ENCODE results near the gene ENOX1. TPM values are rescaled to one million over a fixed set of nuclear protein-coding genes. Genes with fewer than 3 reads are reported as not detected.

Gene ENOX1
- total RNA-seq, 2 donors from 2014 or later: 0.33 TPM; not detected in 1

GRCh38 chr13:43510956-43511901 lies 275.5 kb downstream of the ENOX1 start:
- no peak overlapping the region for H3K9ac ChIP-seq (ENCODE audit: extremely low read depth, low read length, poor library complexity, severe bottlenecking)
- no peaks in the 10 kb centered on the region for H3K9me3 Mint-ChIP-seq
- H3K27ac ChIP-seq (ENCODE audit: low read depth, low read length): no peak overlapping the region
- H3K36me3 ChIP-seq (ENCODE audit: control insufficient read depth, insufficient read depth, low read length): no peaks in the 10 kb centered on the region
- DNase-seq: no peak
- H3K9me3 ChIP-seq (ENCODE audit: control insufficient read depth, low read length): no peaks in the 10 kb centered on the region
- no peaks in the 10 kb centered on the region for H3K4me1 Mint-ChIP-seq
- H3K4me1 ChIP-seq (ENCODE audit: control insufficient read depth, insufficient read depth, low read length): no peaks in the 10 kb centered on the region
- no peak overlapping the region for H3K4me3 Mint-ChIP-seq
- H3K27ac Mint-ChIP-seq: no peak overlapping the region
- WGBS, 2 experiments (ENCODE audit: insufficient coverage in 1 of 2, insufficient read length in 1 of 2): 88 to 90% methylated on average over 3 to 5 of the region's 6 CpGs
- no peak overlapping the region for H3K4me3 ChIP-seq (ENCODE audit: low read length)
- TF ChIP-seq, protein P1, sequence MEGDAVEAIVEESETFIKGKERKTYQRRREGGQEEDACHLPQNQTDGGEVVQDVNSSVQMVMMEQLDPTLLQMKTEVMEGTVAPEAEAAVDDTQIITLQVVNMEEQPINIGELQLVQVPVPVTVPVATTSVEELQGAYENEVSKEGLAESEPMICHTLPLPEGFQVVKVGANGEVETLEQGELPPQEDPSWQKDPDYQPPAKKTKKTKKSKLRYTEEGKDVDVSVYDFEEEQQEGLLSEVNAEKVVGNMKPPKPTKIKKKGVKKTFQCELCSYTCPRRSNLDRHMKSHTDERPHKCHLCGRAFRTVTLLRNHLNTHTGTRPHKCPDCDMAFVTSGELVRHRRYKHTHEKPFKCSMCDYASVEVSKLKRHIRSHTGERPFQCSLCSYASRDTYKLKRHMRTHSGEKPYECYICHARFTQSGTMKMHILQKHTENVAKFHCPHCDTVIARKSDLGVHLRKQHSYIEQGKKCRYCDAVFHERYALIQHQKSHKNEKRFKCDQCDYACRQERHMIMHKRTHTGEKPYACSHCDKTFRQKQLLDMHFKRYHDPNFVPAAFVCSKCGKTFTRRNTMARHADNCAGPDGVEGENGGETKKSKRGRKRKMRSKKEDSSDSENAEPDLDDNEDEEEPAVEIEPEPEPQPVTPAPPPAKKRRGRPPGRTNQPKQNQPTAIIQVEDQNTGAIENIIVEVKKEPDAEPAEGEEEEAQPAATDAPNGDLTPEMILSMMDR (conservative IDR thresholded peaks at IDR 0.05): no peak
- H3K27me3 Mint-ChIP-seq (ENCODE audit: insufficient read depth): no peaks in the 10 kb centered on the region
- H3K27me3 ChIP-seq (ENCODE audit: control insufficient read depth, insufficient read depth, low read length, poor library complexity, severe bottlenecking): no peaks in the 10 kb centered on the region
- no peaks in the 10 kb centered on the region for H3K36me3 Mint-ChIP-seq (ENCODE audit: low read depth)

- Histone ChIP-seq H3K4me1 (ENCODE audit: control insufficient read depth, insufficient read depth, low read length) (no peaks in the 10 kb centered on the region), H3K9ac (ENCODE audit: extremely low read depth, low read length, poor library complexity, severe bottlenecking) (no peak overlapping the region), H3K4me3 (ENCODE audit: low read length) (no peak overlapping the region), H3K36me3 (ENCODE audit: control insufficient read depth, insufficient read depth, low read length) (no peaks in the 10 kb centered on the region), H3K27me3 (ENCODE audit: control insufficient read depth, insufficient read depth, low read length, poor library complexity, severe bottlenecking) (no peaks in the 10 kb centered on the region), H3K27ac (ENCODE audit: low read depth, low read length) (no peak overlapping the region), H3K9me3 (ENCODE audit: control insufficient read depth, low read length) (no peaks in the 10 kb centered on the region)
- Mint-ChIP-seq H3K36me3 (ENCODE audit: low read depth) (no peaks in the 10 kb centered on the region), H3K27me3 (ENCODE audit: insufficient read depth) (no peaks in the 10 kb centered on the region), H3K4me1 (peaks cover 4% of the 10 kb centered on the region), H3K4me3 (no peak overlapping the region), H3K9me3 (no peaks in the 10 kb centered on the region), H3K27ac (no peak overlapping the region)
- TF ChIP-seq, protein P1 (conservative IDR thresholded peaks at IDR 0.05): no peak
- 80% methylated on average over 1 of the region's 1 CpG; no CpG with 5 or more reads in 1 of the 2 experiments for WGBS, 2 experiments (ENCODE audit: insufficient coverage in 1 of 2, insufficient read length in 1 of 2)
- DNase-seq: no peak
These were observed 291.0 kb downstream of the ENOX1 start for GRCh38 chr13:43495732-43496131.

- Mint-ChIP-seq H3K27ac (no peak overlapping the region), H3K27me3 (ENCODE audit: insufficient read depth) (no peaks in the 10 kb centered on the region), H3K9me3 (no peaks in the 10 kb centered on the region), H3K4me3 (no peak overlapping the region), H3K36me3 (ENCODE audit: low read depth) (no peaks in the 10 kb centered on the region), H3K4me1 (peaks cover 4% of the 10 kb centered on the region)
- H3K9me3 ChIP-seq (ENCODE audit: control insufficient read depth, low read length): no peaks in the 10 kb centered on the region
- H3K4me1 ChIP-seq (ENCODE audit: control insufficient read depth, insufficient read depth, low read length): no peaks in the 10 kb centered on the region
- no peak overlapping the region for H3K27ac ChIP-seq (ENCODE audit: low read depth, low read length)
- WGBS, 2 experiments (ENCODE audit: insufficient coverage in 1 of 2, insufficient read length in 1 of 2): 90 to 94% methylated on average over 2 to 4 of the region's 4 CpGs
- TF ChIP-seq, protein P1 (conservative IDR thresholded peaks at IDR 0.05): no peak
- no peak overlapping the region for H3K4me3 ChIP-seq (ENCODE audit: low read length)
- H3K27me3 ChIP-seq (ENCODE audit: control insufficient read depth, insufficient read depth, low read length, poor library complexity, severe bottlenecking): no peaks in the 10 kb centered on the region
- H3K9ac ChIP-seq (ENCODE audit: extremely low read depth, low read length, poor library complexity, severe bottlenecking): no peak overlapping the region
- H3K36me3 ChIP-seq (ENCODE audit: control insufficient read depth, insufficient read depth, low read length): no peaks in the 10 kb centered on the region
- DNase-seq: no peak
These were observed 292.6 kb downstream of the ENOX1 start for GRCh38 chr13:43494206-43494605.

Data from endodermal cell (in vitro differentiated cells).